Mesendoderm (in vitro differentiated cells): ENCODE results near the gene STARD3.
A peak's percentile ranks its signal among the peaks of the same experiment; 100 is the strongest.

ENCODE experiments used
- DNase-seq: peaks from one replicate; pipeline ENCODE4 v3.0.0; 2013
- H2AK5ac ChIP-seq: 2 replicates; pipeline ENCODE4 v1.6.1; 2013; ENCODE audit warnings: low read length, inconsistent platforms
- H2BK120ac ChIP-seq: 2 replicates; pipeline ENCODE4 v1.6.1; 2013; ENCODE audit warnings: low read depth, mild to moderate bottlenecking, low read length, moderate library complexity, mixed read lengths
- H2BK15ac ChIP-seq: replicated peaks from 2 replicates; pipeline ENCODE4 v1.6.1; 2013; ENCODE audit warnings: low read depth, mild to moderate bottlenecking, moderate library complexity
- H2BK5ac ChIP-seq: 2 replicates; pipeline ENCODE4 v1.6.1; 2013; ENCODE audit warnings: low read length, inconsistent platforms
- H3K18ac ChIP-seq: 2 replicates; pipeline ENCODE4 v1.6.1; 2013; ENCODE audit warnings: mild to moderate bottlenecking, low read length, mixed read lengths
- H3K23ac ChIP-seq: one replicate; pipeline ENCODE4 v1.6.1; 2013; ENCODE audit warnings: low read length
- H3K27ac ChIP-seq: 2 replicates; pipeline ENCODE4 v1.5.1; 2013; ENCODE audit warnings: low read depth, mild to moderate bottlenecking, inconsistent platforms, low read length, moderate library complexity
- H3K27me3 ChIP-seq: 2 replicates; pipeline ENCODE4 v1.6.1; 2013; ENCODE audit warnings: low read length, control low read depth, mild to moderate bottlenecking, inconsistent platforms; ENCODE audit not compliant: insufficient read depth, poor library complexity
- H3K36me3 ChIP-seq: 2 replicates; pipeline ENCODE4 v1.6.1; 2013; ENCODE audit warnings: low read length, inconsistent platforms; ENCODE audit not compliant: control insufficient read depth, insufficient read depth
- H3K4ac ChIP-seq: one replicate; pipeline ENCODE4 v1.6.1; 2013; ENCODE audit warnings: low read depth, mild to moderate bottlenecking, low read length, moderate library complexity
- H3K4me1 ChIP-seq: 2 replicates; pipeline ENCODE4 v1.6.1; 2013; ENCODE audit warnings: low read depth, low read length, inconsistent platforms; ENCODE audit not compliant: control insufficient read depth
- H3K4me2 ChIP-seq: 2 replicates; pipeline ENCODE4 v1.6.1; 2013; ENCODE audit warnings: low read length
- H3K4me3 ChIP-seq: 2 replicates; pipeline ENCODE4 v1.5.1; 2013; ENCODE audit warnings: mild to moderate bottlenecking, low read length
- H3K56ac ChIP-seq: one replicate; pipeline ENCODE4 v1.6.1; 2013; ENCODE audit warnings: low read length
- H3K79me1 ChIP-seq: 2 replicates; pipeline ENCODE4 v1.6.1; 2013; ENCODE audit warnings: low read length, inconsistent platforms
- H3K79me2 ChIP-seq: 2 replicates; pipeline ENCODE4 v1.6.1; 2013; ENCODE audit warnings: mild to moderate bottlenecking, low read length; ENCODE audit not compliant: control insufficient read depth, insufficient read depth
- H3K9ac ChIP-seq: 2 replicates; pipeline ENCODE4 v1.6.1; 2013; ENCODE audit warnings: low read length, inconsistent platforms
- H4K5ac ChIP-seq: one replicate; pipeline ENCODE4 v1.6.1; 2013; ENCODE audit warnings: low read length
- H4K8ac ChIP-seq: one replicate; pipeline ENCODE4 v1.6.1; 2013; ENCODE audit warnings: low read depth, mild to moderate bottlenecking, control low read depth, low read length, moderate library complexity
- WGBS: extraction: QIAGEN DNeasy Blood & Tissue Kit; methylation state at CpG from one replicate; pipeline ENCODE4 v1.1.7; 2013; ENCODE audit warnings: low lambda C conversion rate, missing lambda C conversion rate; ENCODE audit not compliant: insufficient coverage; ENCODE audit errors: extremely low coverage; 5-methylcytosine and 5-hydroxymethylcytosine counted together

The STARD3 gene

GRCh38 chr17:39636587-39636926, 387 bp upstream of the STARD3 start:
- Histone ChIP-seq H3K23ac (no peak overlapping the region), H3K4me1 (peaks cover 19% of the 10 kb centered on the region), H3K4me3 (no peak overlapping the region), H2BK120ac (no peak overlapping the region), H3K9ac (peak overlapping the region; percentile 38), H4K5ac (peak overlapping the region; percentile 2), H3K4me2 (peak overlapping the region; percentile 4), H2BK15ac (no peak overlapping the region), H3K36me3 (no peaks in the 10 kb centered on the region), H2BK5ac (no peak overlapping the region), H3K79me1 (peaks cover 16% of the 10 kb centered on the region), H3K56ac (peak overlapping the region; percentile 96), H3K4ac (no peak overlapping the region), H3K18ac (no peak overlapping the region), H2AK5ac (no peak overlapping the region), H3K27ac (no peak overlapping the region), H3K27me3 (no peaks in the 10 kb centered on the region), H4K8ac (no peak overlapping the region), H3K79me2 (peaks cover 11% of the 10 kb centered on the region)
- WGBS, result no CpG with 5 or more reads among the region's 6 CpGs
- no peak for DNase-seq

GRCh38 chr17:39638317-39638716, 1.4 kb downstream of the STARD3 start:
- Histone ChIP-seq H3K4me3 (no peak overlapping the region), H3K18ac (no peak overlapping the region), H3K56ac (peak overlapping the region; percentile 3), H3K4me1 (peaks cover 15% of the 10 kb centered on the region), H3K4me2 (no peak overlapping the region), H3K23ac (no peak overlapping the region), H3K9ac (no peak overlapping the region), H2BK15ac (no peak overlapping the region), H2AK5ac (no peak overlapping the region), H4K5ac (no peak overlapping the region), H3K79me1 (peaks cover 31% of the 10 kb centered on the region), H3K36me3 (no peaks in the 10 kb centered on the region), H3K27me3 (no peaks in the 10 kb centered on the region), H3K27ac (no peak overlapping the region), H4K8ac (no peak overlapping the region), H3K79me2 (peaks cover 13% of the 10 kb centered on the region), H2BK120ac (no peak overlapping the region), H3K4ac (no peak overlapping the region), H2BK5ac (no peak overlapping the region)
- no CpG with 5 or more reads among the region's 7 CpGs for WGBS
- DNase-seq, result no peak

- H2BK15ac ChIP-seq, result no peak overlapping the region
- H3K79me1 ChIP-seq, result peaks cover 38% of the 10 kb centered on the region
- no peak overlapping the region for H2BK120ac ChIP-seq
- H3K36me3 ChIP-seq, result no peaks in the 10 kb centered on the region
- H3K23ac ChIP-seq, result no peak overlapping the region
- H3K79me2 ChIP-seq, result peaks cover 13% of the 10 kb centered on the region
- no peak overlapping the region for H3K27ac ChIP-seq
- H3K18ac ChIP-seq, result no peak overlapping the region
- H2BK5ac ChIP-seq, result no peak overlapping the region
- WGBS, result no CpG with 5 or more reads among the region's 2 CpGs
- no peak overlapping the region for H3K4ac ChIP-seq
- no peak overlapping the region for H3K4me2 ChIP-seq
- H4K5ac ChIP-seq, result no peak overlapping the region
- H3K27me3 ChIP-seq, result no peaks in the 10 kb centered on the region
- H3K9ac ChIP-seq, result no peak overlapping the region
- H3K4me3 ChIP-seq, result no peak overlapping the region
- H3K4me1 ChIP-seq, result peaks cover 17% of the 10 kb centered on the region
- no peak overlapping the region for H4K8ac ChIP-seq
- no peak overlapping the region for H3K56ac ChIP-seq
- DNase-seq, result no peak
- no peak overlapping the region for H2AK5ac ChIP-seq
Measured at GRCh38 chr17:39639043-39639442, 2.1 kb downstream of the STARD3 start.

- H2BK5ac ChIP-seq, result no peak overlapping the region
- no peak overlapping the region for H2AK5ac ChIP-seq
- no peak overlapping the region for H4K5ac ChIP-seq
- H3K79me1 ChIP-seq, result peaks cover 38% of the 10 kb centered on the region
- H3K18ac ChIP-seq, result no peak overlapping the region
- H3K4me3 ChIP-seq, result no peak overlapping the region
- no peak overlapping the region for H3K56ac ChIP-seq
- H3K4me2 ChIP-seq, result no peak overlapping the region
- no peak overlapping the region for H3K23ac ChIP-seq
- no peak for DNase-seq
- no peaks in the 10 kb centered on the region for H3K27me3 ChIP-seq
- H3K9ac ChIP-seq, result no peak overlapping the region
- peaks cover 16% of the 10 kb centered on the region for H3K4me1 ChIP-seq
- no peak overlapping the region for H2BK15ac ChIP-seq
- no CpG with 5 or more reads among the region's 11 CpGs for WGBS
- no peak overlapping the region for H3K4ac ChIP-seq
- no peak overlapping the region for H2BK120ac ChIP-seq
- no peak overlapping the region for H3K27ac ChIP-seq
- no peaks in the 10 kb centered on the region for H3K36me3 ChIP-seq
- no peak overlapping the region for H4K8ac ChIP-seq
- peaks cover 13% of the 10 kb centered on the region for H3K79me2 ChIP-seq
Measured at GRCh38 chr17:39639566-39640458, 2.9 kb downstream of the STARD3 start.

GRCh38 chr17:39640591-39641031, 3.7 kb downstream of the STARD3 start:
- no peak for DNase-seq
- H3K4me1 ChIP-seq, result peaks cover 16% of the 10 kb centered on the region

More at GRCh38 chr17:39640591-39641031, 3.7 kb downstream of the STARD3 start:
- no peak overlapping the region for H3K23ac ChIP-seq
- H3K56ac ChIP-seq, result no peak overlapping the region
- no peak overlapping the region for H2BK5ac ChIP-seq
- no peak overlapping the region for H3K18ac ChIP-seq
- H3K27me3 ChIP-seq, result no peaks in the 10 kb centered on the region
- H2BK120ac ChIP-seq, result no peak overlapping the region
- H3K9ac ChIP-seq, result no peak overlapping the region
- no peak overlapping the region for H3K27ac ChIP-seq
- no CpG with 5 or more reads among the region's 4 CpGs for WGBS
- H3K4ac ChIP-seq, result no peak overlapping the region
- no peak overlapping the region for H4K8ac ChIP-seq
- no peak overlapping the region for H3K4me3 ChIP-seq
- no peak overlapping the region for H2BK15ac ChIP-seq
- peaks cover 13% of the 10 kb centered on the region for H3K79me2 ChIP-seq
- peaks cover 38% of the 10 kb centered on the region for H3K79me1 ChIP-seq
- no peak overlapping the region for H3K4me2 ChIP-seq
- no peak overlapping the region for H4K5ac ChIP-seq
- no peaks in the 10 kb centered on the region for H3K36me3 ChIP-seq
- no peak overlapping the region for H2AK5ac ChIP-seq
